ENCODE results near the gene RASSF7. TPM values are rescaled to one million over a fixed set of nuclear protein-coding genes. Genes with fewer than 3 reads are reported as not detected.

Gene RASSF7
- total and polyA plus RNA-seq, 10 of the 15 experiments (the other 5 are each of a cell fraction or from before 2014, with no cell fraction given) = 0.39 to 29.7 (median 13.2) TPM

DNA sequence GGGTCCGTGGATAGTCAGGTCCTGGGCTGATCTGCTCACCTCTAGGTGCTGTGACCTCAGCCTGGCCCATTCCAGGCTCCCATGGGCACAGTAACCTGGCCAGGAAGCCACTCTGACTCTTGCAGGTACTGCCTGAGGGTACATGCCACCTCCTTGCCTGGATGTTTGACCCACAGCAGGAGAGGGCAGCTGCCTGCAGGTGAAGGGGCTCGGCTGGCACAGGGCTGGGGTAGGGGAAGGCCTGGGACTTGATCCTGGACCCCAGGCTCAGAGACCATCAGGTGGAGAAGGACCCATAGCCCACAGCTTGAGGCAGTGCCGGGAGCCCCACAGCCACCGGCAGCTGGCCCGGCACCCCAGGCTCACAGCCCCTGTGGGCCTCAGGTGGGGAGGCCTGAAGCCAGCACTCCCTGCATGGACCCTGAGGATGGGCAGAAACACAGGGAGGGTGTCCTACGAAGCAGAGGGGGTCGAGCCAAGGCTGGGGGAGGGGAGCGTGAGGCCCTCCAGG, 20.7 kb upstream of the RASSF7 start (continued):
- TF ChIP-seq, protein P1, sequence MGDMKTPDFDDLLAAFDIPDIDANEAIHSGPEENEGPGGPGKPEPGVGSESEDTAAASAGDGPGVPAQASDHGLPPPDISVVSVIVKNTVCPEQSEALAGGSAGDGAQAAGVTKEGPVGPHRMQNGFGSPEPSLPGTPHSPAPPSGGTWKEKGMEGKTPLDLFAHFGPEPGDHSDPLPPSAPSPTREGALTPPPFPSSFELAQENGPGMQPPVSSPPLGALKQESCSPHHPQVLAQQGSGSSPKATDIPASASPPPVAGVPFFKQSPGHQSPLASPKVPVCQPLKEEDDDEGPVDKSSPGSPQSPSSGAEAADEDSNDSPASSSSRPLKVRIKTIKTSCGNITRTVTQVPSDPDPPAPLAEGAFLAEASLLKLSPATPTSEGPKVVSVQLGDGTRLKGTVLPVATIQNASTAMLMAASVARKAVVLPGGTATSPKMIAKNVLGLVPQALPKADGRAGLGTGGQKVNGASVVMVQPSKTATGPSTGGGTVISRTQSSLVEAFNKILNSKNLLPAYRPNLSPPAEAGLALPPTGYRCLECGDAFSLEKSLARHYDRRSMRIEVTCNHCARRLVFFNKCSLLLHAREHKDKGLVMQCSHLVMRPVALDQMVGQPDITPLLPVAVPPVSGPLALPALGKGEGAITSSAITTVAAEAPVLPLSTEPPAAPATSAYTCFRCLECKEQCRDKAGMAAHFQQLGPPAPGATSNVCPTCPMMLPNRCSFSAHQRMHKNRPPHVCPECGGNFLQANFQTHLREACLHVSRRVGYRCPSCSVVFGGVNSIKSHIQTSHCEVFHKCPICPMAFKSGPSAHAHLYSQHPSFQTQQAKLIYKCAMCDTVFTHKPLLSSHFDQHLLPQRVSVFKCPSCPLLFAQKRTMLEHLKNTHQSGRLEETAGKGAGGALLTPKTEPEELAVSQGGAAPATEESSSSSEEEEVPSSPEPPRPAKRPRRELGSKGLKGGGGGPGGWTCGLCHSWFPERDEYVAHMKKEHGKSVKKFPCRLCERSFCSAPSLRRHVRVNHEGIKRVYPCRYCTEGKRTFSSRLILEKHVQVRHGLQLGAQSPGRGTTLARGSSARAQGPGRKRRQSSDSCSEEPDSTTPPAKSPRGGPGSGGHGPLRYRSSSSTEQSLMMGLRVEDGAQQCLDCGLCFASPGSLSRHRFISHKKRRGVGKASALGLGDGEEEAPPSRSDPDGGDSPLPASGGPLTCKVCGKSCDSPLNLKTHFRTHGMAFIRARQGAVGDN (IDR thresholded peaks at IDR 0.05) = no peak

GRCh38 chr11:540583-541432, 20.0 kb upstream of the RASSF7 start:
- H4K20me1 ChIP-seq (ENCODE audit: control insufficient read depth, insufficient read depth) = peaks cover 4% of the 10 kb centered on the region; the same call in 1 of the 2 replicates
- no peak overlapping the region for H3K27ac ChIP-seq (ENCODE audit: control insufficient read depth, insufficient read depth)
- H3K79me2 ChIP-seq (ENCODE audit: control insufficient read depth, insufficient read depth, low read length) = no peaks in the 10 kb centered on the region
- ATAC-seq = no peak
- no peak for DNase-seq (ENCODE audit: low read depth, low spot score)
- no peak for FAIRE-seq
- no peak overlapping the region for H2AFZ ChIP-seq (ENCODE audit: control insufficient read depth, low read depth, low read length)
- no peak overlapping the region for H3K4me3 ChIP-seq
- in situ Hi-C loops (cut with MboI) (no loop called here), intact Hi-C loops (cut with micrococcal nuclease; ENCODE audit: unreplicated experiment) (no loop called here)
- H3K9me3 ChIP-seq (replicated peaks; ENCODE audit: control insufficient read depth, insufficient read depth, low read length) = no peaks in the 10 kb centered on the region
- H3K36me3 ChIP-seq (ENCODE audit: control insufficient read depth in 2 of 2, insufficient read depth in 2 of 2, low read length in 1 of 2) = no peaks in the 10 kb centered on the region
- H3K4me2 ChIP-seq (ENCODE audit: control insufficient read depth, insufficient read depth) = no peak overlapping the region
- peaks cover 20% of the 10 kb centered on the region for H3K4me1 ChIP-seq (ENCODE audit: control insufficient read depth, insufficient read depth, low read length)
- no peak for TF ChIP-seq GATAD2B (conservative IDR thresholded peaks at IDR 0.05; ENCODE audit: low read depth)
- TF ChIP-seq TCF7 (IDR thresholded peaks at IDR 0.05; ENCODE audit: borderline replicate concordance) = no peak
- TF ChIP-seq PAX5 (IDR thresholded peaks at IDR 0.05; ENCODE audit: borderline replicate concordance, low read depth, low read length) = no peak
- TF ChIP-seq GABPA (IDR thresholded peaks at IDR 0.05; ENCODE audit: low read depth) = no peak
- TF ChIP-seq DPF2 (IDR thresholded peaks at IDR 0.05) = no peak
- no peak for TF ChIP-seq ZNF622 (IDR thresholded peaks at IDR 0.05)
- no peak for TF ChIP-seq NFIC (IDR thresholded peaks at IDR 0.05; ENCODE audit: low read depth, low read length)
- no peak for TF ChIP-seq TBL1XR1 (IDR thresholded peaks at IDR 0.05; ENCODE audit: low read depth, low read length)
- TF ChIP-seq SMARCA5 (IDR thresholded peaks at IDR 0.05) = no peak
- no peak for TF ChIP-seq BCLAF1 (IDR thresholded peaks at IDR 0.05)
- H3K27me3 ChIP-seq (replicated peaks in 1 of 2; ENCODE audit: control insufficient read depth in 2 of 2, insufficient read depth in 2 of 2, low read length in 1 of 2) = no peaks in the 10 kb centered on the region
- SMC1A ChIA-PET (ENCODE audit: uncharacterized antibody, unreplicated experiment) = no interaction called here
- RAD21 ChIA-PET (ENCODE audit: unreplicated experiment) = no interaction called here
- POLR2A ChIA-PET = no interaction called here
- no peak overlapping the region for H3K9ac ChIP-seq (ENCODE audit: control insufficient read depth, insufficient read depth, low read length)
- CTCF ChIA-PET = interaction anchor here (0.7 kb wide), 1 partner anchor 134 kb away, joined by 3 read pairs; no protein-coding TSS in a partner anchor
- WGBS (ENCODE audit: insufficient coverage, insufficient replicate concordance, low lambda C conversion rate, missing lambda C conversion rate) = 88% methylated on average over 23 of the region's 23 CpGs
- no TSS peak for BruUV-seq (replicated peaks)

Data from GM12878 (cell line).